Inflammatory macrophage (primary cell): ENCODE data around the gene NFATC2.
A peak's percentile ranks its signal among the peaks of the same experiment; 100 is the strongest.
"Not testable (repeated sequence)": the region's sequence is repeated elsewhere in the genome, so short reads cannot be mapped to it uniquely, and the experiment has no call there.

Source experiments
- DNase-seq, 2 donors: peaks; one replicate each; pipeline ENCODE4 v3.0.0-alpha.2; 2020 to 2022

Gene NFATC2

GRCh38 chr20:51567622-51568021, 25.1 kb upstream of the NFATC2 start:
- DNase-seq = no peak

- DNase-seq = no peak
These were observed 24.1 kb upstream of the NFATC2 start for GRCh38 chr20:51566594-51566993.

- no peak for DNase-seq
These were observed 23.0 kb upstream of the NFATC2 start for GRCh38 chr20:51565298-51566144.

GRCh38 chr20:51563486-51564332, 21.2 kb upstream of the NFATC2 start:
- DNase-seq = no peak

GRCh38 chr20:51563174-51563485, 20.6 kb upstream of the NFATC2 start:
- DNase-seq = no peak

GRCh38 chr20:51562332-51563173, 20.0 kb upstream of the NFATC2 start:
- DNase-seq = peak in 1 of 2 donors; percentile 20

- no peak for DNase-seq
These were observed 19.5 kb upstream of the NFATC2 start for GRCh38 chr20:51562027-51562331.

- no peak for DNase-seq
These were observed 18.2 kb upstream of the NFATC2 start for GRCh38 chr20:51560550-51561307.

- no peak for DNase-seq
These were observed 17.5 kb upstream of the NFATC2 start for GRCh38 chr20:51560042-51560441.

GRCh38 chr20:51554538-51555165, 12.1 kb upstream of the NFATC2 start:
- no peak for DNase-seq

- no peak for DNase-seq
These were observed 11.5 kb upstream of the NFATC2 start for GRCh38 chr20:51553897-51554486.

- no peak for DNase-seq
These were observed 8.7 kb upstream of the NFATC2 start for GRCh38 chr20:51551186-51551585.

GRCh38 chr20:51549474-51549873, 7.0 kb upstream of the NFATC2 start:
- DNase-seq = no peak

- DNase-seq = no peak
These were observed 5.4 kb upstream of the NFATC2 start for GRCh38 chr20:51547951-51548350.

- DNase-seq = no peak
These were observed 3.0 kb upstream of the NFATC2 start for GRCh38 chr20:51545515-51545914.

- no peak for DNase-seq
These were observed 886 bp upstream of the NFATC2 start for GRCh38 chr20:51543422-51543788.

GRCh38 chr20:51542033-51542570, 417 bp downstream of the NFATC2 start:
- no peak for DNase-seq

GRCh38 chr20:51541189-51542032, 1.1 kb downstream of the NFATC2 start:
- DNase-seq = peak; percentile 78 to 84

GRCh38 chr20:51540580-51540979, 1.9 kb downstream of the NFATC2 start:
- DNase-seq = no peak

GRCh38 chr20:51540074-51540473, 2.4 kb downstream of the NFATC2 start:
- DNase-seq = not testable (repeated sequence)
